NCI-H345 (cell line): ENCODE results near the gene GGACT.

Experiments used
- DNase-seq: peaks from one replicate; lab custom pipeline; 2025; lab: John Stamatoyannopoulos, UW

The GGACT gene

DNA sequence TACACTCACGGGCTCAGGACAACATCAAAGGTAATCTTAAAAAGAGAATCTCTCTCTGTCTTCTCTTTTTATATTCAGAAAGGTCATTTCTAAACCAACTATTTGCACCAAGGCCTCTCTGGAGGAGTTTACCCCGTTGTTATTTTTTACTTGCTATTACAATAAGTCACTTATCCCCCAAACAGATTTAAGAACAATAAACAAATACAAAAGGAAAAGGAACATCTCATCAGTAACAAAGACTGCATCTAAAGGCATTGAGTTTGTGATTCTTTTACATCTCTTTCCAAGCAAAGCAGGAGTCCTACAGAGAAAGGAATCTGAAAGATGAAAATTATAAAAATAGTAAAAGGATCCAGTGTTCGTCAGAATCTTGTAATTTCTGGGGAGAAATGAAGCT, 75.4 kb downstream of the GGACT start:
- DNase-seq = no peak

DNA sequence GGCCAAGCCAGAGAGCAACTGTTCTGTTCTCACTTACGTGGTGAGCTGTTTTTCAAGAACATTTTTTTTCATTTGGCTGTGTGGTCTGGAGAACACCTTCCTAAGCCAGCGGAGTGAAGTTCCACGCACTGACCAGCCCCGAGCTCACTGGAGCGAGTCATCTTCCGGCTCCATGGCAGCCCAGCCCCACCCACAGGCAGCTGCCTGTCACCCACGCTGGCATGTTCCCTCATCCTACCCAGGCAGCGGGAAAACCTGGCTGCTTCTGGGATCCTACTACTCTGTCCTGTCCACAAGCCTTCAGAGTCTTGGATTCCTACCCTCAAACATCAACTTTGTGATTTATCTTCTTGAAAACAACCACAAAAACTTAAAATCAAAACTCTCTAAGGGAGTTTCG, 76.2 kb downstream of the GGACT start:
- DNase-seq = peak; percentile 21

DNA sequence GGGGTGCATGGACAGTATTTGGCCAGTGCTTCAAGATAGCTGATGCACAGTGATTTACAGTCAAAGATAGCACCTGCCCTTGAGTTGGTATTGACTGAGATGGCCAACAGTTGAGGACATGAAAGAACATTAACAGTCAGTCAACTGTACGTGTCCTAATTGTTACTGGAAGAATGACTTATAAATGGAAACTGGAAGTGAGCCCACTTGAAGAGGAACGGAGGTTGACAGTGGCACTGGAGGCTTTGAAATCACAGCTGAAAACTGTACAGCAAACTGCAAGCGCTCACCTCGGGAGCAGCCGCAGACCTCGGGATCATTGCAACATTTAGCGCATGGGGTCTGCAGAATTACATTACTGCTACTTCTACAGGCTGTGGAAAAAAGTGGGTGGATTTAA, 77.1 kb downstream of the GGACT start:
- peak; percentile 75 for DNase-seq

DNA sequence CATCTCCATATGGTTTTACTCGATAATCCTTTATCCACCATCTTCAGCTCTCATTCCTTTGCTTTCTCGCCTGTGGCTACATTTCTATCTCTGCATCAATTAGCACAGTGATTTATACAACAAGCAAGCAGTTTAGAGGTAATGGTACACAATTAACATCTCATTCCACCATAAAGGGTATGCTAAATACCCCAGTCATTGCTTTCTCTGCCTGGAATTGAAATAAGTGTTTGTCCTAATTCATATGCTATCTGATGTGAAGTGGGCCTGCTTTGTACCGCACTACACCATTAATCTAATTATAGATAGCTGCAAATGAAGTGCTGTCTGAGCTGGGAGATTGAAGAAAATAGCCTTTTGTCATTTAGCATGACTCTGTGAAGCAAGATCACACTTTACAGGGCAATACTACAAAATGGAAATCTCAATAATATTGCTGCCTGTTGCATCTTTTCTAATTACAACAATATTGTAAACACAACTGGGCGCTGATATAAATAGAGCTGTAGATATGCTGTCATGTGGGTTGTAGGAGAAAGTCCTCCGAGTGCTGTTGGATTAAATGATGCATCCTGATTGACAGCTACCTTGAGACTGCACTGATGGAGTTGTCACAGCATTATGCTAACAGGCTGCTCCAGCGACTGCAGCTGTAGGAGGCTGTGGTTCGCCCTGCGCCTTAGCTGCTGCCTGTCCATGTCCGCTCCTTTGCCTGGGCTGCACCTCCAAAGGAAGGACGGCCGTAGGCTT, 78.2 kb downstream of the GGACT start:
- DNase-seq = peak; percentile 68

- DNase-seq = peak; percentile 56
Observed at GRCh38 chr13:100508996-100509395, 79.6 kb downstream of the GGACT start.

GRCh38 chr13:100508455-100508854, 80.1 kb downstream of the GGACT start:
- peak; percentile 90 for DNase-seq

DNA sequence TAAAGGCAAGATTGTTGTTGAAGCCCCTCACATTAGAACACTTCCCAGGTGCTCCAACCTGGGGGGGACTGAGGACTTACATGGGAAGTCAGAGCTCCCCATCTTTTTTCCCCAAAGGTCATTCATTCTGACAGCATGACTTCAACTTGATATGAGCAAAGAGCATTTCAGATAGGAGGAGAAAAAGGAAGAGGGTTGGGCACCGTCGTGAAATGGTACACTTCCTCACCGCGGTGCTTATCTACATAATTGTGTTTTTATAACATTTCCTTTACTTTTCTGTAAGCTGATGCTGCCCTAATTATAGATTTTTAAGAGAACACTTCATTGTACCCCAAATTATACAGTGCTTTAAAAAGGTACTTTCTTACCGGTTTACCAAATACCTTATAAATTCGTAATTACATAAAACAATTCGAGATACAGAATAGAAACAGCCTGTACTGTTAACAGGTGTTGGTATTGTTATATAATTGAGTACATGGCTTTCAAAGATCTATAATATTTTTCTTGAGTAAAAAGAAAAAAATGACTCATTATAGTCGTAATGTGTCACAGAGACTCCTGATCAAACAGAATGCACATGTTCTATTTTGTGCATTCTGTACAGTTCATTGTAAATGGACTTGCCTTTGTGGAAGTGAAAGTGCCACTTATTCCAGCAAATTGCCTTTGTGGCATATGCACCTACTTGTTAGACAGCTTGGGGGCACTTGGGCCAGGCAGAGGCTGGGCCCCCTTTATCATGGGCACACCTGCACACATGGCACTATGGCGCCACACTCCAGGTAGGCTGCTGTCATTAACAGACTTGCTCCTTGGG, 81.8 kb downstream of the GGACT start:
- peak; percentile 85 for DNase-seq

- no peak for DNase-seq
Observed at GRCh38 chr13:100506154-100506553, 82.4 kb downstream of the GGACT start.

GRCh38 chr13:100503622-100504021, 85.0 kb downstream of the GGACT start:
- DNase-seq = no peak

DNA sequence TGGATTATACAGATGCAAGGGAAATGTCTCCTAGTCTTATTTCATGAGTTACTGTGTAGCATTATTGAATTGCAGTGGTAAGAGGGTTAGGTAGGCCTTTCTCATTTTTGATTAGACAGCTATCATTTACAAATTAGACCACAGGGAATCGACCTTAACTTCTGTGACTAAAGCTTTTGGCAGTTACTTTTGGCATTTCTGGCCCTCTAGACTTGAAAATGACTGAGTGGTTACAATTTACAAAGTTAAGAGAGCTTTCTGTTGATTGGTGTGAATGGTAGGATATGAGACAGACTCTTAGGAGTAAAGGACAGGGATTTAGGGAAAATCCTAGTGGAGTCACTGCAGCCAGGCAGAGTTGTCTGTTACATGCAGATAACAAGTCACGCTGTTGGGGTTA, 86.1 kb downstream of the GGACT start:
- no peak for DNase-seq

DNA sequence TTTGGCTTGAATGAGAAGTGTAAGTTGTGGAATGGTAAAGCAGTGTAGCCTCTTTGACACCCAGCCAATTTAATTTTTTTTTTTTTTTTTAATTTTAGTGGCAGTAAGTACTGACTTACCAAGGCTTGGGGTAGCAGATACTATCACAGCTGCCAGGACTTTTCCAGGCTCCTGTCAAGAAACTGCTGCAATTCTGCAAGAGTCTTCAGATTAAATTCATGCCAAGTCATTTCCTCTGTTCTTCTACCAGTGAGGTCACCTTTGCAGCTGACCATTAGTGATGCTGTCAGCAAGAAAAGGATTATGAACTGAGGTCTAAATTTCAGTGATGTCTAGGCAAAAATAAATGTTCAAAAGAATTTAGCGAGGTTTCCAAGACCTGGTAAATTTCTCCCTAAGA, 91.2 kb downstream of the GGACT start:
- no peak for DNase-seq

DNA sequence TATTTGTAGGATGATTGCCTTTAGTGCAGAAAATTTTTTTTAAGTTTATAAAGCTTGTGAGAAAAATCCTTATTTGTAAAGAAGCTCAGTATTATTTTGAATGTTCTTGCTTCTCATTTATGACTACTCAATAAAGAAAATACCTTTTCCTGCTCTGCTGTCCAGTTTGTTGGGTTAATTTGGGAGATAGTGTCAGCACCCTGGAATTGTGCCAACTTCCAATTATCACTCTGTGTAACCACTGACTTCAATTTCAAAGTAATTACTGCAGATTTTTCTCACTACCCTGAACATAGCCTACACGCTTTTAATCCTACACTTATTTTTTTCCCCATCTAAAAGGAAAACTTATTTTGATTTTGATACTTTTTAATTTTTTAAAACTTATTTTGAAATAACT, 93.1 kb downstream of the GGACT start:
- DNase-seq = no peak

DNA sequence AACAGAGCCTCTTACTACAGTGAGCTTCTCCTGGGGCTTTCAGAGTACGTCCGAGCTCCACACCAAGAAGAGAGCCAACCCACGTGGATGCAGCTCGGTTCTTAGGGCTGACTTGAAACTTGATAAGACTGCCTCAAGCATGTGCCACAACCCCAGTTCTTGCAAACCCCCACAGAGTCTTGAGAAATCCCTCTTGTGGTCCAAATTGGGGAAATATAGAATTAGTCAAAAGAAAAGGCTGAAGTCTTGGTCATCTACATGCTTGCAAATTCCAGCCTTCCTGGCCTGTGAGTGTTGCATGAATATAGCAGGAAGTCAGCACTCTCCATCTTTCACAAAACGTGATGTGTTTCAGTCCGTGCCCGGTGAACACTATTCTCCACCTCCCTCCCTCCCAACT, 95.2 kb downstream of the GGACT start:
- no peak for DNase-seq

DNA sequence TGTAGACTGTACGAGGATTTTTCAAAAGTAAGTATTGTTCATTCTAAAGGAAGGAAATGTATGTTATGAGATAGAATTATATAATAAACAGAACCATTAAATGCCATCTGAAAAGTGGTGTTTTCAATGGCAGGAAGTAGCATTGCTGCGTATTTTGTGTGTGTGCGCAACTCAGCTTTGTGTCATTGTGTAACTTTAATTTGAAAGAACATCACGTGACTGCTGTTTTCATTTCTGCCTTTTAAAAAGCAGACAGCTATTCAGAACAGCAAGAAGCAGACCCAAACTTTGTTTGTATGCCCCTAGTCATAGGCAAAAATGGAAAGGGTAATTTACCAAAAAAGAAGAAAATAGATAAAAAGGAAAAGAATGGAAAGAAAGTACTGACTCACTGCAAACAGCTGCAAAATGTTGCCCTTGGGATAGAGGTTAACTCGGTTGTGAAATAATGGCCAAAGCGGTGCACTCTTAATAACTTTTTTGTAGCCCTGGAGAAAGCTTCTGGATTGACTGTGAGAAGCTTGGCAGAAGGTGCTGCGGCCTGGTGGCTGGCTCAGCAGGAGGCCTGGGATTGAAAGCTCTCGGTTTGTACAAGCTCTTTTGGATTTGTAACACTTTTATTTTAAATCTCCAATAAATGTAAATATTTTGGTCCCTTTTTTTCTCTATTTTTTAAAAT, 97.3 kb downstream of the GGACT start:
- no peak for DNase-seq

- DNase-seq = peak; percentile 78
Observed at GRCh38 chr13:100490692-100491091, 97.9 kb downstream of the GGACT start.

DNA sequence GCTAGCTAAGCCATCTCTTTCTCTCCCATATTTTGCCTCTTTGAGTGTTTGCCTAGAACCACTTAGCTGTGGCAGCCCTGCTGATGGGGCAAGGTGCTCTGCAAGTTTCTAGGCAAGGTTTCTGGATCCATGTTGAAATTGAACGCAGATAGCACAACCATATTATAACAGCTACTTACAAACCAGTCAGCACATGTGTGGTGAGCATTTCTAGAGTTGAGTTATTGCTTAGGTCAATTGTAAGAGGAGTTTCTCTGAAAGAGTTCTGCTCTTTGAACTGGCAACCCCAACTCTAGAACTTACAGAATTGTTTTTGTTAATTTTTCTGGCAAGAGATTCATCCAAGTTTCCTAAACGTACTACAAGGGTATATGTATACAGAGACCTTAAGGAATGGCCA, 103.3 kb downstream of the GGACT start:
- DNase-seq = no peak

DNA sequence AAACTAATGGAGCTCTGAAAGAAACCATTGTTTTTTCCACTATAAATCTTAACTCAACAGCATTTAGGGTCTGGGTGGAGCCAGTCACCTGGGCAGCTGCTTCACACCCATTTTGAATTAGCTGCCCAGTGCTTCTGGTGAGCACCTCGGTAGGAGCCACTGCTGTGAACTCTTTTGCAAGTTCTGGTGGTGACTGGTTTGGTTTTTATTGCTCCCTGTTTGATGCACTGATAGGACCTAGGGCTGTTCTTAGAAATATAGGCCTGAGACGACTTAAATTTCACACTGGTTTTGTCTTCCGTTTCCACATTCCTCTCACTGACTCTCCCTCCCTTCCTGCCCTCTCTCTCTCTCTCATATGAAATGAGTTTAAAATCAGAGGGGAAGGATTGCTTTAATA, 103.9 kb downstream of the GGACT start:
- DNase-seq = no peak

DNA sequence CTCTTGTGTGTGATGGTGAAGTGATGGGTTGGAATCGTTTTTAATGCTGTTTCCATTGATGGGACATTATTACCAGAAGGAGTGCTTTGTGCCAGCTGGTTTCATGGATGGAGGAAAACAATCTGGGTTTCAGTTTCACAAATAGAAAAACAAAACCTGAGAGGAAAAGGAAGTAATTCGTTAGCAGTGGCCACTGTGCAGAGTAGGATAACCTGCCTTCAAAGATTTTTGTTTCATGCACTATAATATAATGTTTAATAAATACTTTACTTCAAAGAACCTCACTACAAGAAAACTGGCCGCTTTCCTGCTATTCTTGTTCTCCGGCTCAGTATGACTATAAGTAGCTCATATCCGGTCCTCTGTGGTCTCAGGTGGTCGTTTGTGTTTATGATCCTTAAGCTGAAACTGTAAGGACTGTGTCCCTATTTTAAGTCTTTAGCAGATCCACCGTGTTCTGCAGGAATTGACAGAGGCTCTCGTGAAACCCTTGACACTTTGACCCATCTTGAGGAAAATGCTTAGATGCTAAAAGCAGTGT, 104.7 kb downstream of the GGACT start:
- no peak for DNase-seq

DNA sequence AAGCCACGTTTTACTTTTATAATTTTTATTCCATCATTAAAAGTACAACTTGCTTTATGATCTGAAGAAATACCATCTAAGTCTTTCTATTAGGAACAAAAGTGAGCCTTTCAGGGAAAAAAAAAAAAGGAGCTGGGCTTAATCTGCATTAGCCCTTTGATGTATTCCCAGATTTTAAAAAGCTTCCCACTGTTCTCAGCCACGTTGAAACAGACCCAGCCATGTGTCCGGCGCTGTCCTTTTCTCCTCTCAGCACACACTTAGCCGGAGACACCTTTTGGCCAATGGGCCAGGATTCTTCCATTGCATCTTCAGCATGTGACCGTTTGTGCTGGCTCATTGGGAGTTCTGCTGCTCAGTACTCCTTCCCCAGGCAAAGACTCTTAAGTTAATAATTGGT, 105.5 kb downstream of the GGACT start:
- DNase-seq = no peak

GRCh38 chr13:100480676-100481075, 107.9 kb downstream of the GGACT start:
- DNase-seq = no peak
